ENCODE results near the gene ERCC1.

Gene ERCC1

DNA sequence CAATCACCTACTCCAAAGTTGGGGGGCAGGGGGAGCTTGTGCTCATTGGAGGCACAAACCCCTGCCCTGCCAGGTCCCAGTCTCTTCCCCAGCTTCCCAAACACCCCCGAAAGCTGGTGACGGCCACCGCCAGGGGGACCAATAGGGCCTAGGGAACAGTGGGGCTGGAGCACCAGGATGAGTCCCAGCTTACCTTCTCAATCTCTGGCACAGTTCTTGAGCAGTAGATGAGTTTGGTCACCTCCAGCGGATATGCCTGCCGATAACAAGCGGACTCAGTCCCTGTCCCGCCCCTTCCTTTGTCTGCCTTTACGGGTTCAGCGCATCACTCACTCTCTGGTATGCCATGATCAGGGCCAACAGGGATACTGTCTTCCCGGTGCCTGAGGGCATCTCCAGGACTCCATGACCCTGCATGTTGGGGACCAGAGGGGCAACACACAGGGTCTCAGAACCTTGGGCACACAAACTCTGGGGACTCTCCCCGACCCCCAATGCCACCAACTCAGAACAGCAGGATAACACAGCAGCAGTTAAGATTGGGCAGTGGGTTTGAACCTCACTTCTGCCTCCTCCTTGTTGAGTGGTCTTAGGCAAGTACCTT, 54.9 kb downstream of the ERCC1 start:
- Histone ChIP-seq H3K9me3 (ENCODE audit: control insufficient read depth, low read depth, low read length) (no peaks in the 10 kb centered on the region), H3K27me3 (ENCODE audit: control insufficient read depth, insufficient read depth, low read length) (no peaks in the 10 kb centered on the region), H3K9ac (ENCODE audit: low read length) (no peak overlapping the region), H3K36me3 (ENCODE audit: control insufficient read depth, low read depth, low read length) (peaks cover 15% of the 10 kb centered on the region), H3K4me3 (ENCODE audit: low read length) (peak overlapping the region; percentile 17), H3K27ac (ENCODE audit: low read length) (no peak overlapping the region), H3K4me1 (ENCODE audit: control insufficient read depth, low read depth, low read length) (no peaks in the 10 kb centered on the region)

DNA sequence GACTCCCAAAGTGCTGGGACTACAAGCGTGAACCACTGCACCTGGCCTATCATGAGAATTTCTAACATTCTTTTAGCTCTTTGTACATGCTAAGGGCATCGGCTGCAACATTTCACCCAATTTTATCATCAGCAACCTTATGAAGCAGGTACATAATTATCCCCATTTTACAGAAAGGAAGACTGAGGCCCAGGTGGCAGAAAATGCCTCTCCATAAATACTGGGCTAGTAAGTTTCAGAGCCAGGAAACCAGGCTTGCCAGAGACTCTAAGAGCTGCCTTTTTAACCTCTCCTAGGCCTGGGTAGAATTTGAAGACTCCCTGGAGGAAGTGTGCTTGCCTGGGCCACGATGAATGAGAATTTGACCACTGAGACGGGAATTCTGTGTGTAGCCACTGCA, 55.6 kb downstream of the ERCC1 start:
- Histone ChIP-seq H3K9ac (ENCODE audit: low read length) (no peak overlapping the region), H3K36me3 (ENCODE audit: control insufficient read depth, low read depth, low read length) (peaks cover 15% of the 10 kb centered on the region), H3K27ac (ENCODE audit: low read length) (no peak overlapping the region)

GRCh38 chr19:45364696-45365095, 59.0 kb downstream of the ERCC1 start:
- no peak overlapping the region for H3K4me3 ChIP-seq (ENCODE audit: low read length)
- H3K9me3 ChIP-seq (ENCODE audit: control insufficient read depth, low read depth, low read length), result no peaks in the 10 kb centered on the region
- H3K4me1 ChIP-seq (ENCODE audit: control insufficient read depth, low read depth, low read length), result no peaks in the 10 kb centered on the region
- H3K27me3 ChIP-seq (ENCODE audit: control insufficient read depth, insufficient read depth, low read length), result no peaks in the 10 kb centered on the region
- H3K36me3 ChIP-seq (ENCODE audit: control insufficient read depth, low read depth, low read length), result peaks cover 35% of the 10 kb centered on the region
- no peak overlapping the region for H3K9ac ChIP-seq (ENCODE audit: low read length)
- H3K27ac ChIP-seq (ENCODE audit: low read length), result no peak overlapping the region

More for the DNA sequence above, 55.6 kb downstream of the ERCC1 start:
- H3K4me1 ChIP-seq (ENCODE audit: control insufficient read depth, low read depth, low read length), result no peaks in the 10 kb centered on the region
- H3K9me3 ChIP-seq (ENCODE audit: control insufficient read depth, low read depth, low read length), result no peaks in the 10 kb centered on the region
- no peaks in the 10 kb centered on the region for H3K27me3 ChIP-seq (ENCODE audit: control insufficient read depth, insufficient read depth, low read length)
- no peak overlapping the region for H3K4me3 ChIP-seq (ENCODE audit: low read length)

DNA sequence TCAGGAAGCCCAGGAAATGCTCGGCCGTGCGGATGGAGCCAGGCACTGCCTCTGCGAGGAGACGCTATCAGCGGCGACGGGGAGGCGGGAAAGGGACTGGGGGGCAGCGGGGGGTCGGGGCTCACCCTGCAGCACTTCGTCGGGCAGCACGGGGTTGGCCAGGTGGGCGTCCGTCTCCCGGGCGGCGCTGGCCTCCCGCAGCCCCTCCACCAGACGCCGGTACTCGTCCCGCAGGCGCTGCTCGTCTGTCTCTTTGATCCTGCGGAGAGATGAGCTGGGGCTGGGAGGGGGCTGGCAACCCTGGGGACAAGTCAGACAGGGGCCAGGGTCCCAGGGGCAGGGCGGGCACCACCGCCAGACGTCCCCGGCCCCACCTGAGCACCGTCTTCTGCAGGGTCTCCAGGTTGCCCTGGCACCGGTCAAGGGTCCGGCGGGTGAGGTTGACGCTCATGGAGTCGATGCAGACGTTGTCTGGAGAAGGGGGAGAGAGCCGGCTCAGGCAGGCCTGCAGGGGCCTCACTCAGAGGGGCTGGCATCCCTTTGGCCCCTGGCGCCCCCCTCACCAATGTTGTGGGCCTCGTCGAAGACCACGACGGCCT, 59.8 kb downstream of the ERCC1 start:
- Histone ChIP-seq H3K9me3 (ENCODE audit: control insufficient read depth, low read depth, low read length) (no peaks in the 10 kb centered on the region), H3K36me3 (ENCODE audit: control insufficient read depth, low read depth, low read length) (peaks cover 41% of the 10 kb centered on the region), H3K27ac (ENCODE audit: low read length) (no peak overlapping the region)

DNA sequence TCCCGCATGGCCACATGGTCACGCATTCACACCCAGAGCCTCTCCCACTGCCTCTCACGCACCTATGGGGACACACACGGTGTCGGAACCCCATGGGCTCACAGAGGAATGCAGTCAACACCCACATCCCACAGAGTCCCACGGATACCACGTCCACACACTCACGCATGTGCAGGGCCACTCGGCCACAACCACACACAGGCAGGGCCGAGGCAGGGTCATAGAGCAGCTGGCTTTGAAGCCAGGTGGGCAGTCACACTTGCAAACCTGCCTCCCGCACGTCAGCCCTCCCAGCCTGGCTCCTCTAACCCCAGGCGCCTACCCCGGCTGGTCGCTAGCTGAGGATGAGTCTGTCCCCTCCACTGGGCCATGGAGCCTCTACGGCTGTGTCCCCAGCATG, 61.4 kb downstream of the ERCC1 start:
- Histone ChIP-seq H3K4me3 (ENCODE audit: low read length) (no peak overlapping the region), H3K36me3 (ENCODE audit: control insufficient read depth, low read depth, low read length) (peaks cover 39% of the 10 kb centered on the region), H3K9me3 (ENCODE audit: control insufficient read depth, low read depth, low read length) (no peaks in the 10 kb centered on the region), H3K4me1 (ENCODE audit: control insufficient read depth, low read depth, low read length) (no peaks in the 10 kb centered on the region), H3K27me3 (ENCODE audit: control insufficient read depth, insufficient read depth, low read length) (no peaks in the 10 kb centered on the region), H3K9ac (ENCODE audit: low read length) (no peak overlapping the region), H3K27ac (ENCODE audit: low read length) (no peak overlapping the region)

More for the DNA sequence above, 59.8 kb downstream of the ERCC1 start:
- Histone ChIP-seq H3K4me3 (ENCODE audit: low read length) (no peak overlapping the region), H3K27me3 (ENCODE audit: control insufficient read depth, insufficient read depth, low read length) (no peaks in the 10 kb centered on the region), H3K9ac (ENCODE audit: low read length) (no peak overlapping the region), H3K4me1 (ENCODE audit: control insufficient read depth, low read depth, low read length) (no peaks in the 10 kb centered on the region)

DNA sequence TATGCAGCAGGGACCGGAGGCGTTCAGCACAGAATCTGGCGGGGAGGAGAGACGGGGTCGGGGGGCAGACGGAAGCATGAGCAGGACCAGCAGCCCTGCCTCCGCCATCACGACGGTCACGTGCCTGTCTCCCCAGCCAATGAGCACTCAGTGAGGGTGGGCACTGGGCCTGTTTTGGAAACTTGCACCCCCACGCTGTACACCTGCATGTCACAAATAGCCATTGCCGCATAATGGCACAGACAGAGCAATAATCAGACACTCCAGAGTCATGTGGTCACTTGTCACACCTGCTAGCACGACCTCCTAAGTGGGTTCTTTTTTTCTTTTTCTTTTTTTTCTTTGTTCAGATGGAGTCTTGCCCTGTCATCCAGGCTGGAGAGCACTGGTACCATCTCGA, 62.1 kb downstream of the ERCC1 start:
- Histone ChIP-seq H3K27me3 (ENCODE audit: control insufficient read depth, insufficient read depth, low read length) (no peaks in the 10 kb centered on the region), H3K36me3 (ENCODE audit: control insufficient read depth, low read depth, low read length) (peaks cover 45% of the 10 kb centered on the region), H3K9me3 (ENCODE audit: control insufficient read depth, low read depth, low read length) (no peaks in the 10 kb centered on the region), H3K4me3 (ENCODE audit: low read length) (no peak overlapping the region), H3K27ac (ENCODE audit: low read length) (no peak overlapping the region), H3K9ac (ENCODE audit: low read length) (no peak overlapping the region), H3K4me1 (ENCODE audit: control insufficient read depth, low read depth, low read length) (no peaks in the 10 kb centered on the region)

- H3K27me3 ChIP-seq (ENCODE audit: control insufficient read depth, insufficient read depth, low read length), result no peaks in the 10 kb centered on the region
- no peak overlapping the region for H3K27ac ChIP-seq (ENCODE audit: low read length)
- no peaks in the 10 kb centered on the region for H3K4me1 ChIP-seq (ENCODE audit: control insufficient read depth, low read depth, low read length)
- H3K36me3 ChIP-seq (ENCODE audit: control insufficient read depth, low read depth, low read length), result peaks cover 69% of the 10 kb centered on the region
- no peak overlapping the region for H3K9ac ChIP-seq (ENCODE audit: low read length)
- H3K4me3 ChIP-seq (ENCODE audit: low read length), result no peak overlapping the region
- no peaks in the 10 kb centered on the region for H3K9me3 ChIP-seq (ENCODE audit: control insufficient read depth, low read depth, low read length)
These were observed 65.4 kb downstream of the ERCC1 start for GRCh38 chr19:45358213-45358792.

DNA sequence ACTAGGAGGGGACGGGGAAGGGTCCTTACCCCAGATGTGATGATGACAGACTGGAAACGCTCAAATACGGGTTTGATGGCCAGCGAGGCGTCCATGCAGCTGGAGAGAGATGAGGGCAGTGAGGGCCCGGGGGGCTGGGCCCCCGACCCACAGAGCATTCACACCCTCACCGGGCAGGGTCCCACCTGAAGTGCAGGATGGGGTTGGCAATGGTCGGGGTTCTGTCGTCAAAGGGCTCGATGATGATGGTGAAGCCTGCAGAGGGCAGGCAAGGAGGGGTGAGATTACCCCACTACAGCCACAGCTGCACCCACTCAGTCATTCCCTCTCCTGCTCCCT, 66.3 kb downstream of the ERCC1 start:
- Histone ChIP-seq H3K4me1 (ENCODE audit: control insufficient read depth, low read depth, low read length) (no peaks in the 10 kb centered on the region), H3K4me3 (ENCODE audit: low read length) (no peak overlapping the region), H3K27ac (ENCODE audit: low read length) (no peak overlapping the region), H3K9me3 (ENCODE audit: control insufficient read depth, low read depth, low read length) (no peaks in the 10 kb centered on the region), H3K27me3 (ENCODE audit: control insufficient read depth, insufficient read depth, low read length) (no peaks in the 10 kb centered on the region), H3K9ac (ENCODE audit: low read length) (no peak overlapping the region), H3K36me3 (ENCODE audit: control insufficient read depth, low read depth, low read length) (peaks cover 72% of the 10 kb centered on the region)
